Measurements from ENCODE around the gene FHIT. TPM values are rescaled to one million over a fixed set of nuclear protein-coding genes. Genes with fewer than 3 reads are reported as not detected.

Gene FHIT
- total RNA-seq, 1 donor from 2014 or later, result 20.2 TPM

DNA sequence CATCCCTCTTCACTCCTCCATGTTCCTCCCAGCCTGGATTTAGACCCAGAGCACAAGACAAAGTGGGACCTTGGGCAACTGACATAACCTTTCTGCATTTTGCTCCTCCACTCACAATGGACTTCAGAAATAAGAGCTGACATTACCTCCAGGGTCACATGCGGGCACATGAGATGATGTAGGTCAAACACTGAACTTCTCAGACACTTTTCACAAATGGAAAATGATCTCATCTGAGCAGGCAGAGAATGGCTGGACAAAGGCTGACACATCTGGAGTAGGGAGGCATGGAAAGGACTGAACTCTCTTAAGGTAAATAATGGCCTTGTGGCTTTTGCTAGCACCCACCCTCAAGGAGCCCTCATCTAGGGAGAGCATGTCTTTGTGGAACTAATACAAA, 1352.2 kb downstream of the FHIT start:
- Mint-ChIP-seq H3K9me3 (ENCODE audit: unreplicated experiment) (peaks cover 3% of the 10 kb centered on the region), H3K27me3 (ENCODE audit: unreplicated experiment) (no peaks in the 10 kb centered on the region), H3K27ac (ENCODE audit: unreplicated experiment) (no peak overlapping the region), H3K36me3 (ENCODE audit: low read depth, unreplicated experiment) (peaks cover 2% of the 10 kb centered on the region), H3K4me3 (ENCODE audit: unreplicated experiment) (no peak overlapping the region), H3K4me1 (ENCODE audit: unreplicated experiment) (peaks cover 10% of the 10 kb centered on the region)
- TF ChIP-seq, protein P1, sequence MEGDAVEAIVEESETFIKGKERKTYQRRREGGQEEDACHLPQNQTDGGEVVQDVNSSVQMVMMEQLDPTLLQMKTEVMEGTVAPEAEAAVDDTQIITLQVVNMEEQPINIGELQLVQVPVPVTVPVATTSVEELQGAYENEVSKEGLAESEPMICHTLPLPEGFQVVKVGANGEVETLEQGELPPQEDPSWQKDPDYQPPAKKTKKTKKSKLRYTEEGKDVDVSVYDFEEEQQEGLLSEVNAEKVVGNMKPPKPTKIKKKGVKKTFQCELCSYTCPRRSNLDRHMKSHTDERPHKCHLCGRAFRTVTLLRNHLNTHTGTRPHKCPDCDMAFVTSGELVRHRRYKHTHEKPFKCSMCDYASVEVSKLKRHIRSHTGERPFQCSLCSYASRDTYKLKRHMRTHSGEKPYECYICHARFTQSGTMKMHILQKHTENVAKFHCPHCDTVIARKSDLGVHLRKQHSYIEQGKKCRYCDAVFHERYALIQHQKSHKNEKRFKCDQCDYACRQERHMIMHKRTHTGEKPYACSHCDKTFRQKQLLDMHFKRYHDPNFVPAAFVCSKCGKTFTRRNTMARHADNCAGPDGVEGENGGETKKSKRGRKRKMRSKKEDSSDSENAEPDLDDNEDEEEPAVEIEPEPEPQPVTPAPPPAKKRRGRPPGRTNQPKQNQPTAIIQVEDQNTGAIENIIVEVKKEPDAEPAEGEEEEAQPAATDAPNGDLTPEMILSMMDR (IDR thresholded peaks at IDR 0.05; ENCODE audit: unreplicated experiment), result no peak
- DNase-seq (ENCODE audit: low spot score), result no peak

DNA sequence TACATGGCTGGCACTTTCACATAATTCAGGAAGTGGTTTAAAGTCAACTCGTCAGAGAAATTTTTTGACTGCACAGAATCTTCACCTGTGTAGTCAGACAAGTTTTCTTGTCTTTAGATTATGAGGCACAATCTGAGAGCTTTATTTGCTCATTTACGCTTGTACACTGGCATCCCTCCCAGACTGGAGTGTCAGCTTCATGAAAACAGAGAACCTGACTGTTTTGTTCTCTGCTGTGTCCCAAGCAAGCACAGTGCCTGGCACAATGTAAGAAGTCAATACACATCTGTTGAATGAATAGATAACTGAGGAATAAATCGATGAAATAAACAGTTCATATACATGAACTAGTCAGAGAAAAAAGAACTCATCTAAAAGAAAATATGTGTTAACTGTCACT, 1355.3 kb downstream of the FHIT start:
- DNase-seq (ENCODE audit: low spot score), result no peak
- Mint-ChIP-seq H3K4me1 (ENCODE audit: unreplicated experiment) (peaks cover 4% of the 10 kb centered on the region), H3K36me3 (ENCODE audit: low read depth, unreplicated experiment) (no peaks in the 10 kb centered on the region), H3K27me3 (ENCODE audit: unreplicated experiment) (no peaks in the 10 kb centered on the region), H3K9me3 (ENCODE audit: unreplicated experiment) (no peaks in the 10 kb centered on the region), H3K27ac (ENCODE audit: unreplicated experiment) (no peak overlapping the region), H3K4me3 (ENCODE audit: unreplicated experiment) (no peak overlapping the region)
- TF ChIP-seq, protein P1 (IDR thresholded peaks at IDR 0.05; ENCODE audit: unreplicated experiment), result no peak

DNA sequence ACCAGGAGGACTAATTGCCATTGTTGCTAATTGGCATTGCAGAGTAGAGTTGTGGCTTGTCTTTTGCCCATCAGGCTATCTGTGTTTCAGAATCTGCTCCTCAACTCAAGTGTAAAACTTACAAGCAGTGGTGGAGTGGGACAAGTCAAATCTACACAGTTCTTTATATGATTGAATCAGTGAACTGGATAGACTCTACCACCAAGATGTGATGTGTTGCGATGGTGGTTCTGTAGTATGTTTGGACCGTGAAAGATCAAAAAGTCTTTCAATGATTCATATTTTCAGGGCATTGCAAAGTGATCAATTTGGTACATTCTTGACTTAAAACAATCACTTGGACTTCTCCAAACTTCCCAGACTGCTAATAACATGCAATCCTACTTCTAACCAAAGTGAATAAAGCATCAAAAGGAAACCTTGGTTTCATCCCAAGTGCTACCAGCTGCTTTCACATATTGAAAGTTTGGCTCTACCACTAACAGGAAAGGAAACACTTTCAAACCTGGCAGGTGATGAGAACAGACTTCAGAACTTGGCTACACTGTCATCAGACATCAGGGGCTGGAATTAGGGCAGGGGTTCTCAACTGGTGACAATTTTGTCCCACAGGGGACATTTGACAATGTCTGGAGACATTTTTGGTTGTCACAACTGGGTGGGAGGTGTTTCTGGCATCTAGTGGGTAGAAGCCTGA, 1356.7 kb downstream of the FHIT start:
- Mint-ChIP-seq H3K27me3 (ENCODE audit: unreplicated experiment) (no peaks in the 10 kb centered on the region), H3K4me1 (ENCODE audit: unreplicated experiment) (peaks cover 6% of the 10 kb centered on the region), H3K9me3 (ENCODE audit: unreplicated experiment) (no peaks in the 10 kb centered on the region), H3K4me3 (ENCODE audit: unreplicated experiment) (no peak overlapping the region), H3K27ac (ENCODE audit: unreplicated experiment) (no peak overlapping the region), H3K36me3 (ENCODE audit: low read depth, unreplicated experiment) (no peaks in the 10 kb centered on the region)
- TF ChIP-seq, protein P1 (IDR thresholded peaks at IDR 0.05; ENCODE audit: unreplicated experiment), result no peak
- DNase-seq (ENCODE audit: low spot score), result no peak

DNA sequence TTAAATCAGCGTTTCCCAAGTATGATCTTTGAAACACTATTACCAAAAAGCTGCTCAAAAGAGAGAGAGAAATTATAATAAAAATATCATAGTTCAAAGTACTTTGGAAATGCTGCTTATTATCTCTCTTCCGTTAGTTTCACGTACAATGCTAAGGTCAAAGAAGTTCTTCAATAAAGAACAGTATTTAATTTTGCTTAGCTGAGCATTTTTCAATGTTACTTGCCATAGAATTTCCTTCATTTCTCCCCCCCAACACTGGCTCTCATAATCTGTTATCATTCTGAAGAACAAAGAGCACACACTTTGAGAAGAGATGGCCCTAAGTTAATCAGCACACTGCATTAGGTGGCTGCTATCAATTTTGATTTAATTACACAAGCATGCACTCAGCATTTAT, 1360.6 kb downstream of the FHIT start:
- TF ChIP-seq, protein P1 (IDR thresholded peaks at IDR 0.05; ENCODE audit: unreplicated experiment), result no peak
- H3K9me3 Mint-ChIP-seq (ENCODE audit: unreplicated experiment), result no peaks in the 10 kb centered on the region
- H3K36me3 Mint-ChIP-seq (ENCODE audit: low read depth, unreplicated experiment), result no peaks in the 10 kb centered on the region
- H3K27me3 Mint-ChIP-seq (ENCODE audit: unreplicated experiment), result no peaks in the 10 kb centered on the region
- peaks cover 4% of the 10 kb centered on the region for H3K4me1 Mint-ChIP-seq (ENCODE audit: unreplicated experiment)
- no peak overlapping the region for H3K4me3 Mint-ChIP-seq (ENCODE audit: unreplicated experiment)
- no peak overlapping the region for H3K27ac Mint-ChIP-seq (ENCODE audit: unreplicated experiment)
- no peak for DNase-seq (ENCODE audit: low spot score)

DNA sequence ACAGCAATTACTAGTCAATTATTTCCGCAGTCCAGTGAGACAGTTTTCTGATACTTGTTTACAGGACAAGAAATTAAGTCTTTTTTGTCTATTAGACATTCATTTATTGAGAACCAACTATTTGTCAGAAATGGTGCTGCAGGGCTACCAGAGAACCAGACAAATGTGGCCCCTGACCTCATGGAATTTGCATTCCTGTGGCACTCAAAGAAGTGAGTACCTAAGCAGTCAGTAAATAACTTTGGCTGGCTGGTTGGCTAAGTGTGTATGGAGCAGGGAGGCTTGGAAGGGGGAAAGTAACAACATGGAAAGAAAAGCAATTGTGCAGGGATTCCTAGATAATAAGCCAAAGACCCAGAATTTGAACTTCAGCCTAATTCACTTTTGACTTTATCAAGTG, 1364.5 kb downstream of the FHIT start:
- no peak for DNase-seq (ENCODE audit: low spot score)
- peaks cover 4% of the 10 kb centered on the region for H3K4me1 Mint-ChIP-seq (ENCODE audit: unreplicated experiment)
- no peak overlapping the region for H3K4me3 Mint-ChIP-seq (ENCODE audit: unreplicated experiment)
- no peaks in the 10 kb centered on the region for H3K27me3 Mint-ChIP-seq (ENCODE audit: unreplicated experiment)
- H3K36me3 Mint-ChIP-seq (ENCODE audit: low read depth, unreplicated experiment), result no peaks in the 10 kb centered on the region
- TF ChIP-seq, protein P1 (IDR thresholded peaks at IDR 0.05; ENCODE audit: unreplicated experiment), result no peak
- no peak overlapping the region for H3K27ac Mint-ChIP-seq (ENCODE audit: unreplicated experiment)
- no peaks in the 10 kb centered on the region for H3K9me3 Mint-ChIP-seq (ENCODE audit: unreplicated experiment)
